H1 (cell line): ENCODE measurements around the gene IRF8. TPM values are rescaled to one million over a fixed set of nuclear protein-coding genes. Genes with fewer than 3 reads are reported as not detected.

Source experiments
- ATF2 ChIP-seq: IDR thresholded peaks from 2 replicates; pipeline ENCODE4 v1.6.1; 2012; ENCODE audit warnings: low read length, inconsistent platforms
- BCL11A ChIP-seq, 2 experiments: IDR thresholded peaks; one replicate each; pipeline ENCODE4 v1.6.1; 2011; ENCODE audit warnings: low read depth in 2 of 2, low read length in 2 of 2, mild to moderate bottlenecking in 2 of 2
- CREB1 ChIP-seq: IDR thresholded peaks from 2 replicates; pipeline ENCODE4 v1.6.1; 2012; ENCODE audit warnings: inconsistent platforms
- CTBP2 ChIP-seq: IDR thresholded peaks from 2 replicates; pipeline ENCODE4 v1.7.0; 2011; ENCODE audit warnings: borderline replicate concordance, mild to moderate bottlenecking, moderate library complexity, mixed read lengths, low read length; ENCODE audit not compliant: insufficient read depth, insufficient read length
- KDM4A ChIP-seq: IDR thresholded peaks from one replicate; pipeline ENCODE4 v1.7.1; 2012; ENCODE audit warnings: low read depth, mild to moderate bottlenecking, moderate library complexity, low read length, inconsistent platforms; ENCODE audit not compliant: severe bottlenecking
- RBBP5 ChIP-seq: IDR thresholded peaks from 2 replicates; pipeline ENCODE4 v1.7.1; 2012; ENCODE audit warnings: low read depth, mild to moderate bottlenecking, inconsistent platforms, low read length, moderate library complexity, borderline replicate concordance
- SIRT6 ChIP-seq: IDR thresholded peaks from one replicate; pipeline ENCODE4 v1.7.1; 2012; ENCODE audit warnings: low read length, inconsistent platforms
- SIX5 ChIP-seq: IDR thresholded peaks from 2 replicates; pipeline ENCODE4 v1.6.1; 2011; ENCODE audit warnings: mild to moderate bottlenecking, low read depth, low read length
- polyA plus RNA-seq, 7 experiments: library from polyadenylated mRNA; depleted of rRNA in 3 of 7; stranded (reverse) in 5 of 7; unstranded in 2 of 7; fragments of >200 nt in 5 of 7; fragments of 200-250 nt in 2 of 7; gene quantifications; 1 replicate in 5 of 7; 2 replicates in 1 of 7; 4 replicates in 1 of 7; pipeline versions ENCODE4 v1.2.1 to v1.2.3, GENCODE V29; 2011 to 2013; ENCODE audit warnings: missing spikeins in 2 of 7, mixed read lengths in 2 of 7
- total RNA-seq: library from RNA; stranded (reverse); fragmentation: NEBNext Ultra II Directional; extraction: Animal tissue kit (Norgen Biotek cat#: 25700); gene quantifications from 2 replicates; pipeline ENCODE4 v1.2.1, GENCODE V29; 2021
- TF ChIP-seq, protein P1 (sequence below): IDR thresholded peaks from 2 replicates; pipeline ENCODE4 v1.6.1; 2012; ENCODE audit warnings: inconsistent platforms

Gene IRF8
- total and polyA plus RNA-seq, 2 of the 8 experiments (the other 6 are each of a cell fraction or from before 2014, with no cell fraction given): 0.35 to 2.0 TPM

DNA sequence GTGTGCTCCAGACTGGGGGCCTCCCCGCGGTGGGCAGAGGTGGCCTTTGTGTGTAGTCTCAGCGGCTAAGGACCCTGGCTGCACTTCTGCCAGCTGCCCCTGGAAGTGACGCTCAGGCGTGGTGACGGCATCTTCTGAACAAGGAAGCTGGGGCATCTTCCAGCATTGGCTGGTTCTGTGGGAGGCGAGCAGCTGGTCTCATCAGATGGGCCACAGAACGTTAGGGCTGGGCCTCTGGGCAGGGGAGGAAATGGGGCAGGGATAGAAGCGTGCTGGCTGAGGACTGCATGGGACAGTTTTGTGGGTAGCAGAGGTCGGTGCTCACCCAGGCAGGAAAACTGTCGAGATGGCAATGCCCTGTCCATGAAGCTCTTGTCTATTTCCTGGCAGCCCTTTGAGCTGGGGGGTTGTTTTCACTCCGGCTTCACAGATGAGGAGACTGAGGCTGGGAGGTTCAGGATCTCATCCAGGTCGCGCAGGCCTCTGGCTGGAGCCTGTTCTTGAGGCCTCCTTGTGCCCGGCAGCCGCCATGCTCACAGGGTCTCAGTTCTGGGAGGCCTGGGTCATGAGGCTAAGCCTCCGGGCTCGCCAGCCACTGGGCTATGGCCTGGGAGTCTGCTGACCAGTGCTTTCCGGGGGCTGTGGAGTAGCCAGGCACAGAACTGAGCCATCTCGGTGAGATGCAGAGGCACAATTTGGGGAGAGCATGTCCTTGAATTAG lies 16.3 kb downstream of the IRF8 start (continued):
- TF ChIP-seq ATF2 (no peak), SIRT6 (no peak), CREB1 (no peak), BCL11A (IDR thresholded peaks at IDR 0.05; ENCODE audit: low read depth in 2 of 2, low read length in 2 of 2) (no peak), RBBP5 (no peak), SIX5 (no peak), CTBP2 (no peak), KDM4A (no peak)
- TF ChIP-seq, protein P1, sequence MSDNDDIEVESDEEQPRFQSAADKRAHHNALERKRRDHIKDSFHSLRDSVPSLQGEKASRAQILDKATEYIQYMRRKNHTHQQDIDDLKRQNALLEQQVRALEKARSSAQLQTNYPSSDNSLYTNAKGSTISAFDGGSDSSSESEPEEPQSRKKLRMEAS: no peak
